Measurements from ENCODE around the gene ASB2.

Gene ASB2

DNA sequence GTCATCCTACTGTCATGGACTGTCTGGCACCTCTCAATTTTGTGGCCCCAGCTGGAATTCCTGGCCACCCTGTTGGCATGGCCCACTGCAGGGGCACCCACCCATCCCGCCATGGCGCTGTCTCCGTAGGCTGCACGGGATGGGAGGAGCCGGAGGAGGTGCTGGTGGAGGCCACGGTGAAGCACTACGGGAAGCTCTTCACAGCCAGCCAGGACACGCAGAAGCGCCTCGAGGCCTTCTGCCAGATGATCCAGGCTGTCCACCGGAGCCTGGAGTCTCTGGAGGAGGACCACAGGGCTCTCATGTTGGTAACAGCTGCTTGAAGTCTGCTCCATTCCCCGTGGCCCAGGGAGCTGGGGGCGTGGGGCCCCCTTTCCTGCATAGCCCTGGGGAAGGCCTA, 24.6 kb upstream of the ASB2 start:
- DNase-seq (ENCODE audit: low read depth): no peak

DNA sequence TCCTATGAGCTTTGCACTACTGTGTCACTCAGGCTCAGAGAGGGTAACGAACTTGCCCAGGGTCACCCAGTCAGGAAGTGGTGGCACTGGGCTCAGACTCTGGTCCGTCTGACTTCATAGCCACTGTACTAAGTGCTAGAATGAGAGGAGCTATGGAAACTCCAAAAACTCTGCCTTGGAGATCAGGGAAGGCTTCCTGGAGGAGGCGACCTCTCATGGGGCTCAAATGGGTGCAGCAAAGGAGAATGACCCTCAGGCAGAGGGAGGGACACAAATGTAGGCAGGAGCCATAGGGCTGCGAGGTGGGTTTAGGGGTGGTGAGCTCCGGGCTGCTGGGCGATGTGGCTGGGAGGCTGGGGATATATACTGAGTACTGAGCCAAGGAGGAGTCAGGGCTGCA, 23.9 kb upstream of the ASB2 start:
- no peak for DNase-seq (ENCODE audit: low read depth)

DNA sequence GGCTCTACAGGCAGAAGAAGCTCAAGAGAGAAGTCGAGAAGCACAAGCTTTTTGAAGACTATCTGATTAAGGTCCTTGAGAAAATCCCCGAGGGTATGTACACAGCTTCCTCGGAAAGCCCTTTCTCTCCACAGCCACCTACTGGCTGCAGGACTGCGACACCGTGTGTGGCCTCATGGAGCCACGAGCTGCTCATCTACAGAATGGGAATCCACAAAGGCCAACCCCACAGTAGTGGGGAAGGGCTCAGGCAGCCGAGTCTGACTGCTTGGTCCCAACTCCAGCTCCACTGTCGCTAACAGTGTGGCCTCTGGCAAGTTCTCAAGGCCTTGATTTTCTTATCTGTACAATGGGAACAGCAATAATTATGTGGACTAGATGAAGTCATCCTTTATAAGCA, 23.2 kb upstream of the ASB2 start:
- DNase-seq (ENCODE audit: low read depth): no peak

DNA sequence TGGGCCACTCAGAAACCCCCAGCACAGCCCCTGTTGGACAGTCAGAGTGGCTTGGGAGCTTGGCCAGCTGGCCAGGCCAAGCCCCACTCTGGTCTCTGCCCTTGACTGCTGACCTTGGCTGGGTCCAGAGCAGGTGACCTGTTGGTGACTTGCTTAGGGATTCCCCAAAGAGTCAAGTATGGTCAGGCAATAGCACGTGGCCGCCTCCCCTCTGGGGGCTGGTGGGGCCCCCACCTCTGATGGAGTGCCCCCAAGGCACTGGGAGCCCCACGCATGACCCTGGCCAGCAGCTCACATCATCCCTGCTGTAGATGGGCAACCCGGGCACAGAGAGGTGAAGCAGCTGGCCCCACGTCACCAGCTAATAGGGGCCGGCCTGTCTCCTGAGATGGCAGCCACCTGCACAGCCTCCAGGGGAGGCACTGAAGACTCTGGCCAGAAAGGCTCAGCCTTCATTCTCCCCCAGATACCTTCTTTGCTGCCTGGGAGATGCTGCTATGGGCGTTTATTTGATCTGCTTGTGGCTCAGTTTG, 22.6 kb upstream of the ASB2 start:
- DNase-seq (ENCODE audit: low read depth): no peak

DNA sequence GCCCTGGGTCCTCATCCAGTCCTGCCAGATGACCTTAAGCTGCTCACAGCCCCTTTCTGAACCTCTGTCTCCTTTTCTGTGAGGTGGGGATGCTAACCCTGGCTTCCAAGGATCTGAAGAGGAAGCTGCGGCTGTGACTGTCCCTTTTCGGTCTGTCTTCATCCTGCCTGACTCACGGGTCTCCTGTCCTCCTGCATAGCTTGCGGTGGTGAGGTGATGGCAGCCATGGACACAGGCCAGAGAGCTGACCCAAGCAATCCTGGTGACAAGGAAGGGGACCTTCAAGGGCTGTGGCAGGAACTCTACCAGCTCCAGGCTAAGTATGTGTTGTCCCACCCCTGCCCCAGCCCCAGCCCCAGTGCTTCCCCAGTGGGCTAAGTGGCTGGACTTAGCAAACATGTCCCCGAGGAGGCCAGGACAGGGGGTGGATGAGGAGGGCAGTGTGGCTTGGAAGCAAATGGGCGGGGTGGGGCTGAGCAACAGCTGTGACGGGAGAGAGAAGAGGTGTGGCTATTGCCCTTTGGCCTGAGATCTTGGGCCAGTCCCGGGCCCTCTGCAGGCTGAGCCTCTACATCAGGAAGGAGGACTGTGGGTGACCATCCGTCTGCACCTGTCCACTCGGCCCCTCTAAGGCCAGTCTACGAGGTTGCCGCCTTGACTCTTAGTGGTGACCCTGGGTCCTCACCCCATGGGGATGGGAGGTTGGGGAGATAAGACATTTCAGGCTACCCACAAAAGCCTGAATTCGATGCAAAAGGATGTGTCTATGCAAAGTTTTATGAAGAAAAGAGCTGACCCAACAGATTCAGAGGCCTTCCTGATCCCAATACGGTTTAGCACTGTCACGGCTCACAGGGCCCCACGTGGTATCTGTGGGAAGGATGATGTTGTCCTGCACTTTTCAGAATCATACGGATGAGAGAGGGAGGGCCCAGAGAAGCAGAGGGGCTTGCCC, 21.8 kb upstream of the ASB2 start:
- DNase-seq (ENCODE audit: low read depth): no peak

DNA sequence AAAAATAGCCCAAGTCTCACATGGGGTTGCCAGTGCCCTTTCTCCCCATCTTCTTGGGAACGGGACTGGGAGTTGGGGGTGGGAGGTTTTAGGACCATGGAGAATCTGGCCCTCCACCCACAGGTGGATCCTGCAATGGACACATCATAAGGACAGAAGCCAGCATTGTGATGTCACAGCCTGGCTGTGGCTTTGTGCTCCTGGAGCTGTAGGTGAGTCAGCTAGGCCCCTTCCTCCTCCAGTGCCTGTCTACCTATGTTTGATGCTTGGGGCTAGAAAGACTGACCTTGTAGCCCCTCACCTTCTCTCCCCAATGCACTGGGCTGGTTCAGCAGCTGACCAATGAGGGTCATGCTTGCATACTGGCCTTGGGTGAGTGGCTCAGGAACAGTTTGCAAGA, 20.7 kb upstream of the ASB2 start, which contains the start of gene CCDC197:
CCDC197 (plus strand) TSS at position 220 of the 400 bp plus-strand sequence. CDS start 831 bp downstream, outside the sequence.
- no peak for DNase-seq (ENCODE audit: low read depth)

DNA sequence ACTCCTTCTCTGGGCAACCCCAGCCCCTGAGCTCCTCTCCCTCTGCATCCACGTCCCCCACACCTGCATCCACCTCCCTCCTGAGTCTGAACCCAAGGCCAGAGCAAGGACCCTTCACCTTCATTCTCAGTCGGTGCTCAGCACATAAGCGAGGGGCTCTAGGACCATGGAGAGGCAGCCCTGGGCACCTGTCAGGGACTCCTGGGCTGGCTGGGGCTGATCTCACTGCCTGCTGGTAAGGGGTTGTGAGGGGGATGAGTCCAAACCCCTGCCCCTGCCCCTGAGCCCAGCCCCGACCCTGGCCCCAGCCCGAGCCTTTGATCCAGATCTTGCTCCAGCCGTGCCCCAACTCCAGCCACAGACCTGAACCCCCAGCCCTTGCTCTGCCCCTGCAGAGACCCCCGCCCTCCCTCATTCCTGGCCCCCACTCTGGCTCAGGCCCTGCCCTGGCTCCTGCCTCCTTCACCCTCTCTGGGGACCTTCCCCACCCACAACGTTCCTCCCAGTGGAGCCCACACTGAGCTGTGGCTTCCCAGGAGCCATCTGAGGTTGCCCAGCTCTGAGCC, 19.8 kb upstream of the ASB2 start:
- no peak for DNase-seq (ENCODE audit: low read depth)

DNA sequence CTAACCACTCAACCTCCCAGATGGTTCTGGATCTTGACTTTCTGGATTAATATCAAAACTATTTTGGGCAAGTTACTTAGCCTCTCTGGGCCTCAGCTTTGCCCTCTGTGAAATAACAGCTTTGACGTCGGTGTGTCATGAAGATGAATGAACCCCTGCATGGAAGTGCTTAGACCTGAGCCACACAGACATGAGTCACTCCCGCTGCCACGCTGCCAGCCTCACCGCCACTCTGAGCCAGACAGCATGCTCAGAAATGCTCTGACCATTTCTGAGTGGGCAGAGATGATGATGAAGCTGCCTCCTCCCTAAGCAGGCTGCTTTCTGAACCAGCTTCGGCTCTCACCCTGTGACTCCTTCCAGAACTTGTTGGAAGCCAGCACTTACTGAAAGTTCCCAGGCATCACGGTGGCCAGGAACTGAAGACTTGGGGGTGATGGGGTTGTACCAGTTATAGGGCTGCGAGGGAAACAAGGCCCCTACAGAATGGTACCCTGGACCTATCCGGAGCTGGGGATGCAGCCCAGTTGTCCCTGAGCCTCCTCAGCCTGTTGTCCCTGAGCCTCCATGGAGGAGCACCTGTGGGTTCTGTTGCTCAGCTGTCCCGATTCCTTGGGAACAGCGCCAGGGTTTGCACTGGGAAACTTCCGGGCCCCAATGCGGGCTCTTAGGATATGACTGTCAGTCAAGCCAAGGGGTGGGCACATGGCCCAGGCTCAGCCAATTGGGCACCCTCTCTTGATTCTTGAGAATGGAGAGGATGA, 18.7 kb upstream of the ASB2 start:
- peak; percentile 84 for DNase-seq (ENCODE audit: low read depth)

DNA sequence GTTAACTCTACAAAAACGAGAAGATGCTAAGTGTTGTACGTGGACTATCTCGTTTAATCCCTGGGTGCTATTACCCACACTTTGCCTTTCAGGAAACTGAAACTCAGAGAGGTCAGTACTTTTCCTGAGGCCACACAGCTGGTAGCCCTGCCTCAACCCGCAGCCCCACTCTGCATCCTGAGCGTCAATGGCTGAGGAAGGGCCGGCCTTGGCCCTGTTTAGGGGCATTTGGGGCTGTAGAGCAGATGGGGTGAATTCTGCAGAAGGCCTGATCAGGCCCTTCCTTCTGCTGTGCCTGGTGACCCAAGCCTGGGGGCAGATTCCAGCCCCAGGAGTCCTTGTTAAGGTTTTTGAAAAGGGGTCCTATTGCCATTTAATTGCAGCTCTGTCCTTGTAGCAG, 17.0 kb upstream of the ASB2 start:
- DNase-seq (ENCODE audit: low read depth): no peak

DNA sequence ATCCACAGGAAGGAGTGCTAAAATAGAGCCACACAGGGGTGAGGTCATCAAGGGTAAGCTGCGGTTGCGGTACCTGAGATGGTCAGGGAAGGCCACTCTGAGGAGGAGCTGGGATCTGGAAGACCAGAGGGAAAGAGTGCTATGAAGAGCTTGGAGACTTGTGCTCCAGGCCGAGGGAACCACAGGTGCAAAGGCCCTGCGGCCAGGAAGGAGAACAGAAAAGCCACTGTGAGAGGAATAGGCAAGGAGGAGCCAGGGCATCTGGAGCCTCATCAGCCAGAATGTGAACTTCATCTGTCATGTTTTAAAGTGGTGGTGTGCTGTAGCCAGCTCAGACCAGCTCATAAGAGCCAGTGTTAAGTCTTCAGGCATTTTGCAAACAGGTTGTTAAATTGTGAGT, 15.3 kb upstream of the ASB2 start:
- no peak for DNase-seq (ENCODE audit: low read depth)

DNA sequence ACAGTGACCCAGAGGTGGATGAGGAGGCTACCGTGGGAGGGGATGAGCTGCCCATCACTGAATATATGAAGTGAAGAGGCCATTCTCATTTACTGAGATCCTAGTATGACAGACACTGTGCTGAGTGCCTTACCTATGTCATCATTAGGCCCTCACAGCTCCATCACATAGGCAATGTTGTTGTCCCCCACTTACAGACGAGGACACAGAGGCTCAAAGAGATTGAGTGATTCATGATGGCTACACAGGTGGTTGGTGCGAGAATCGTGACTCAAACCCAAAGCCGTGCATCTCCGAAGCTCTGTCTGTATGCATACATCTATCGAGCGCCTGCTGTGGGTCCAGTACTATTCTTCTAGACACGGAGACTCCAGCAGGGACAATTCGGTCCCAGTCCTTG, 14.8 kb upstream of the ASB2 start:
- no peak for DNase-seq (ENCODE audit: low read depth)

DNA sequence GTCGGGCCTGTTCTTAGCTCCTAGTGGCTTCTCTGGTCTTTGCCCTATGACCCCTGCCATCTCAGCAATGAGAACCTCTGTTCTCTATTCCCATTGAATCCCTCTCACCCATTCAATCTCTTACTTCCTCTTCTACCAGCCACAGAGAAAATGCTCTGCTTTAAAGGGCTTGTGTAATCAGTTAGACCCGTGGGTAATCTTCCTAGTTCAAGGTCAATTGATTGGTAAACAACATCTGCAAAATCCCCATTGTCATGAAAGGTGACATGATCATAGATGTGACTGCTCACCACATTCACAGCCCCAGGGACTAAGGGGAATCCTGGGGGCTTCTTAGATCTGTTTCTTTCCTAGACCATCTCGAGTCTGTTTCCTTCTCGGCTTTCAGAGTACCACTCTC, 13.6 kb upstream of the ASB2 start:
- DNase-seq (ENCODE audit: low read depth): no peak

DNA sequence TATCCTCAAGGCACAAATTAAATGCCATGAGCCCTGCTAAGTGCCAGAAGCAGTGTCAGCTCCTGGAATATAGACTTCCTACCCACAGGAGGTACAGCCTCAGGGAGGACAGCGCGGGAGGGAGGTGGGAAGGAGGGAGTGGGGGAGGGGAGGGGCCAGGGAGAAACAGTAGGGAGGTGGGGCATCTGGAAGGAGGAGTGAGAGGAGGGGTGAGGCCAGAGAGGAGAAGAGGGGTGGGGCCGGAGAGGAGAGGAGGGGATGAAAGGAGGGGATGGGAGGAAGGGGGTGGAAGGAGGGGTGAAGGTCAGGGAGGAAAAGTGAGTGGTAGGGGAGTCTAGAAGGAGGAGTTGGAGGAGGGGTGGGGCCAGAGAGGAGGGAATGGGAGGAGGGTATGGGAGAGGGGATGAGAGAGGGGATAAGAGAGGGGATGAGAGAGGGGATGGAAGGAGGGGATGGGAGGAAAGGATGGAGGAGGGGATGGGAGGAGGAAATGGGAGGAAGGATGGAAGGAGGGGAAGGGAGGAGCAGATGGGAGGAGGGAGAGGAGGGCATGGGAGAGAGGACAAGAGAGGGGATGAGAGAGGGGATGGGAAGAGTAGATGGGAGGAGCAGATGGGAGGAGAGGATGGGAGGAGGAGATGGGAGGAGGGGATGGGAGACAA, 11.6 kb upstream of the ASB2 start:
- DNase-seq (ENCODE audit: low read depth): no peak

DNA sequence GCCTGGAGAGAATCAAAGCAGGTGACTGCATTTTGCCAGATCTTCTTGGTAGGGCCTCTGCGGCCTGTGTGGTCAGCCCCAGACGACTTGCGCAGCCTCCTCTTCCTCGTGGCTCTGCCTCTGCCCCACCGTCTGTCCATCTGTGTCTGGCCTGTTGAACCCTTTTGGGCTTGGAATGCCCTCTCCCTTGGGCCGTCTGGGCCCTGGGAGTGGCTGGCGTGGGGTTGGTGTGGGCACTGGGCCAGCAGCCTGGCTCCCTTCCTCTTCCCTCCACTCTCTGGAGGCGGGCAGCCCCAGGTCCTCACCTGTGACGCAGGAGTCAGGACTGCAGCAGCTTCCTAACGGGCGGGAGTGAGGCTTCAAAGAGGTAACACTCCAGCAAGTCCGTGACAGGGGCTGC, 11.0 kb upstream of the ASB2 start:
- no peak for DNase-seq (ENCODE audit: low read depth)

DNA sequence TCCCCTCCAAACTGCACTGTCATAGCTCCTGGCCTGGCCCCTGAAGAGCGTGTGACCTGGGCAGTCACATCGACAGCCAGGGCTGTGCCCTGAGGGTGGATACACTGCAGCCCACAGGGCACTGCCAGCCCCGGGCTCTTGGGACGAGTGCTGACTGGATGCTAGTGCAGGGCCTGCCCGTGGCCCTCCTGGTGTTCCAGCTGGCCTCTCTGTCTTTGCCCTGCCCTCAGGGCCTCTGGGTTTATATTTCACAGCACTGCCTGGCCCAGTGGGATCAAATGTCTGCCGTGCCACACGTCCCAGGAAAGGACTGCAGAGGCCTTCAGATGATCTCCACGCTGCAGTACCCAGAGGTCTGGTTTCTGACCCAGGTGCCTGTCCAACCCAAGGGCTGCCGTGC, 10.6 kb upstream of the ASB2 start:
- DNase-seq (ENCODE audit: low read depth): no peak

DNA sequence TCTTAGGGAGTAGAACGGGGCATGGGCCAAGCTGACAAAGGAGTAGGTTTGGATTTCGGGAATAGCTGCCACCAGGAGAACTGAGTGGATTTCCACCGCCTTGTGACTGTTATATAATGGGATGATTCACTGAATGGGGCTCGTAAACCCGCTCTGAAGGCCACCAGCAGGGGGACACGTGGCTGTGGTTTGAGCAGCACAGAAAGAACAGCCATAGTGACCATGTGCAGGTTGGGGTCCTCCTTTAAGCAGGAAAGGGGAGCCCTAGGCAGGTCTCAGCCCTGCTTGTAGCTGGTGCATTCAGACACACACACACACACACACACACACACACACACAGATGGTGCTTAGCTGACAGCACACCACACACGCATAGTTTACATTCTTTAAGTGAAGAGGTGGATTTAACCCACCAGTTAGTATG, 8.6 kb upstream of the ASB2 start:
- DNase-seq (ENCODE audit: low read depth): peak; percentile 90

DNA sequence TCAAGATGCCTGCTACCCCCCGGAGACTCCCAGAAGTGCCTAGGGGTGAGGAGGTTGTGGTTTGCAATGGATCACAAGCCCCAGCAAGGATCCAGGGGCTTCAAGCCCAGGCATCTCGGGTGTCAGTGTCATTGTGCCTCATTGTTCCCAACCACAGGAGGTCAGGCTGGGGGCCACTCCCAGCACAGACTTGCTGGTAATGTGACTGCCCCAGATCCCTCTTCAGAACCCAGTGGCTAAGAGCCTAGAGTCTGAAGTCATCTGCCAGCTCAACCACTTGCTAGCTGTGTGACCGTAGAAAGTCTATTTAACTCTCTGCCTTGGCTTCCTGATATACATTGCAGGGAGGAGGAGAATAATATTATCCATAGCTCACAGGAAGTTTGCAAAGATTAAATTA, 7.7 kb upstream of the ASB2 start:
- no peak for DNase-seq (ENCODE audit: low read depth)

DNA sequence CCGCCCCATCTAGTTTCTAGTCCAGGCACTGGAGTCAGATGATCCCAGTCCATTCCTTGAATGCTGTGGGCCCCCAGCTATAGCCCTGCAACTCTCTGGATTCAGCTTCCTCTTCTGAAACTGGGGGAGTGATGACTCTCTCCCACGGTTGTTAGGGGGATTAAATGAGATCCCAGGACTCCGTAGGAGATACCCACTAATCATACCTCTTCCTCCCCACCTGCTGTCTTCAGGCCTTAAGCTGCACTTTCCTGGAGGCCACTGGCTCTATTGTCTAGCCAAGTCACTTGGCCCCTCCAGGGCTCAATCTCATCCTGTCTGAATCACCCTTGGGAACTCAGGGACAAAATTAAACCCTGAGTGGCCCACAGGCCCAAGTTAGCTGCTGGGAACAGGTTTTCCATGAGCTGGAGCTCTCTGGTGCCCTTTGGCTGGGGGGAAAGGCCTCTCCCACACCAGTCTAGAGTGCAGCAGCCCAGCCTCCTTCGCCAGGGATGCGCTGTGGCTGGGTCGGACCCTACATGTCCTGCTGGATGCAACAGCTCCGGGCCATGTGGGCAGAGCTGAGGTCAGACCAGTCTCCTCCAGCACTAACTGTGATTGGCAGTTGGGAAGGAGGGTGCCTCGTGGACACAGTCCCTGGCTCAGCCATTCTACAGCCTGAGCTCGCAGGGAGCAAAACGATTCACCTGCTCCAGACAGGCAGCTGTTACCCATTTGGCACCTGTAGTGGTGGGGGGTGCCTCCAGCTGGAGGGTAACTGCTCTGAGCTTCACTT, 6.0 kb upstream of the ASB2 start:
- DNase-seq (ENCODE audit: low read depth): no peak

DNA sequence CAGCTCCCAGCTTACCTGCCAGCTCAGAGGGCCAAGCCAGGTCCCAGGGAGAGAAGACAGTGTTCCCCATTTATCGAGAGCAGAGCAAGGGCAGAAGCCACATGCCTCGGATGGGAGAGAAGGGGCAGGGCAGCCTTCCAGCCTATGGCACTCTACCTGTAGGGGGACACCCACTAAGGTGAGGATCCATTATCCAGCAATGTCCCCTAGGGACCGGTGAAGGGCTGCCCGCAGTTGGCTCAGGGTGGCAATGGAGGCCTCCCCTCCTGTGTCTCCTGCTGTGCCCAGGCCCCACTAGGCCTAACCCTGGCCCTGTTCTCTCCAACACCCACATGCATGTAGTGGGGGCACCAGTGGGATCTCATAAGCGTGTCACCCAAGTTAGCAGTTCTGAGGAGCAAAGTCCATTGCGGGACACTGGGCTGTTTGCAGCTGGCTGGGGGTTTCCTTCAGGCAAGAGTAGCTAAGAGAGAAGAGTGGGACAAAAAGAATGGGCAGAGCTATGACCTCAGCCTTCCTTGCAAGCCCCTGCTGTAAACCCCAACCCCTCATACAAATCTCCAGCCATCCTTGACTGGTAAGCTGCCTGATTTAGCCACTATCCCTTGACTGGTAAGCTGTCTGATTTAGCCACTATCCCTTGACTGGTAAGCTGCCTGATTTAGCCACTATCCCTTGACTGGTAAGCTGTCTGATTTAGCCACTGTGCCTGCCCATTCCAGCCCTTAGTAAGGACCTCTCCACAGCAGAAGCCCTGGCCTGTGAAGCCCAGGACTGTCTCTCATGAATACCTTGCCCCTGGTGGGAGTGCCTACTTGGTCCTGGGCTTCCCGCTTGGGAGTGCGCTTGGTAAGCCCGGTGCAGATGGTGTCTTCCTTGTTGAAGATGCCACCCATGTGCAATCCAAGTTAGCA, 5.2 kb upstream of the ASB2 start:
- DNase-seq (ENCODE audit: low read depth): no peak

Data from amniotic epithelial cell (primary cell).